OCI-LY1 (cell line): ENCODE data around the gene EVL.

Experiments used
- EZH2 ChIP-seq: fragments of 200-600 bp; sonication (generic), shearing (Covaris generic); IDR thresholded peaks from 2 replicates; pipeline ENCODE4 v1.8.0; 2017; ENCODE audit warnings: borderline replicate concordance, mixed run types, mild to moderate bottlenecking, antibody characterized with exemption, low read length, moderate library complexity, mixed read lengths
- TF ChIP-seq, protein P1 (sequence below): fragments of 200-600 bp; sonication (generic), shearing (Covaris generic); IDR thresholded peaks from 2 replicates; pipeline ENCODE4 v1.5.1; 2017; ENCODE audit warnings: mild to moderate bottlenecking, antibody characterized with exemption, low read length, moderate library complexity, mixed read lengths

DNA sequence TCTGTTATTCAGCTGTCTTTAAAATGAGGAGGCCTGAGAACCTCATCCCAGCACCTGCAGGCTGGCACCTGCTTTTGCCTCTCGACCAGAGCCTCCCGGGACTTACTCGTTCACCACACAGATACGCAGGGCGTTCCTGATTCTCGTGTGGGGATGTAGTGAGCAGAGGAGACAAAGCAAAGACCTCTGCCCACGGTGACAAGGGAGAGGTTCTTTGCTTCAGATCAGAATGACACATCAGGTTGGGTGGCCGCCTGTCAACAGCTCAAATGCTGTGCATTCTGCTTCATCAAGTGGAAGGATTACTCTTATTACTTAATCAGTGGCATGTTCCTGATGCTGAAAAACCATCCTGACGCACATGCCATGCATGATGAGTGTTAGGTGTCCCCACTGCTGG is 69.9 kb downstream of the EVL start:
- TF ChIP-seq, protein P1, sequence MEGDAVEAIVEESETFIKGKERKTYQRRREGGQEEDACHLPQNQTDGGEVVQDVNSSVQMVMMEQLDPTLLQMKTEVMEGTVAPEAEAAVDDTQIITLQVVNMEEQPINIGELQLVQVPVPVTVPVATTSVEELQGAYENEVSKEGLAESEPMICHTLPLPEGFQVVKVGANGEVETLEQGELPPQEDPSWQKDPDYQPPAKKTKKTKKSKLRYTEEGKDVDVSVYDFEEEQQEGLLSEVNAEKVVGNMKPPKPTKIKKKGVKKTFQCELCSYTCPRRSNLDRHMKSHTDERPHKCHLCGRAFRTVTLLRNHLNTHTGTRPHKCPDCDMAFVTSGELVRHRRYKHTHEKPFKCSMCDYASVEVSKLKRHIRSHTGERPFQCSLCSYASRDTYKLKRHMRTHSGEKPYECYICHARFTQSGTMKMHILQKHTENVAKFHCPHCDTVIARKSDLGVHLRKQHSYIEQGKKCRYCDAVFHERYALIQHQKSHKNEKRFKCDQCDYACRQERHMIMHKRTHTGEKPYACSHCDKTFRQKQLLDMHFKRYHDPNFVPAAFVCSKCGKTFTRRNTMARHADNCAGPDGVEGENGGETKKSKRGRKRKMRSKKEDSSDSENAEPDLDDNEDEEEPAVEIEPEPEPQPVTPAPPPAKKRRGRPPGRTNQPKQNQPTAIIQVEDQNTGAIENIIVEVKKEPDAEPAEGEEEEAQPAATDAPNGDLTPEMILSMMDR: no peak
- TF ChIP-seq EZH2: no peak
